Thoracic aorta (tissue), 2 donors: ENCODE data around the gene PEAK3. TPM values are rescaled to one million over a fixed set of nuclear protein-coding genes. Genes with fewer than 3 reads are reported as not detected.

Experiments
- ATAC-seq: fragments of 150-250 bp; one replicate; pipeline ENCODE4 v1.8.0; 2017; ENCODE audit warnings: low read depth; ENCODE audit not compliant: insufficient number of reproducible peaks, low FRiP score
- DNase-seq: peaks from one replicate; pipeline ENCODE4 v3.0.0-alpha.2; 2020; ENCODE audit warnings: low spot score
- H3K27ac ChIP-seq, 2 donors: fragments of 200-600 bp; sonication (generic); 1 replicate in 1 of 2; 2 replicates in 1 of 2; pipeline ENCODE4 v1.5.1; 2016; ENCODE audit warnings: mild to moderate bottlenecking in 2 of 2, moderate library complexity in 2 of 2
- H3K27me3 ChIP-seq: fragments of 200-600 bp; sonication (generic); replicated peaks from 2 replicates; pipeline ENCODE4 v1.6.0; 2016; ENCODE audit warnings: mild to moderate bottlenecking; ENCODE audit not compliant: insufficient read depth
- H3K36me3 ChIP-seq: fragments of 200-600 bp; sonication (generic); one replicate; pipeline ENCODE4 v1.5.1; 2016
- H3K4me1 ChIP-seq, 2 donors: fragments of 200-600 bp; sonication (generic); 1 replicate in 1 of 2; 2 replicates in 1 of 2; pipeline versions ENCODE4 v1.5.1 to v1.6.0; 2016; ENCODE audit warnings: low read depth in 2 of 2, mild to moderate bottlenecking in 1 of 2; ENCODE audit not compliant: control insufficient read depth in 1 of 2
- H3K4me3 ChIP-seq: fragments of 200-600 bp; sonication (generic); 2 replicates; pipeline ENCODE4 v1.5.1; 2016; ENCODE audit warnings: mild to moderate bottlenecking
- H3K9me3 ChIP-seq: fragments of 200-600 bp; sonication (generic); 2 replicates; pipeline ENCODE4 v1.5.1; 2016
- CTCF ChIP-seq: fragments of 200-600 bp; sonication (generic); IDR thresholded peaks from one replicate; pipeline ENCODE4 v1.5.1; 2019; ENCODE audit warnings: antibody characterized with exemption
- total RNA-seq, 2 donors: library from RNA; depleted of rRNA; stranded (reverse); fragments of >200 nt; gene quantifications; one replicate each; pipeline versions ENCODE4 v1.1.0 to v1.2.3, GENCODE V29; 2016

Gene PEAK3
- total RNA-seq, 2 donors from 2014 or later: 1.2 to 3.0 TPM

GRCh38 chr19:2268861-2269243 is 13.1 kb downstream of the PEAK3 start:
- no peak for ATAC-seq
- TF ChIP-seq CTCF: no peak
- Histone ChIP-seq H3K4me3 (peak overlapping the region; percentile 100), H3K9me3 (no peaks in the 10 kb centered on the region), H3K36me3 (peaks cover 20% of the 10 kb centered on the region), H3K27ac (no peak overlapping the region), H3K4me1 (peaks cover 45 to 55% of the 10 kb centered on the region in 2 donors), H3K27me3 (no peaks in the 10 kb centered on the region)
- no peak for DNase-seq

- no peak overlapping the region for H3K27ac ChIP-seq
- H3K36me3 ChIP-seq: peaks cover 20% of the 10 kb centered on the region
- ATAC-seq (no peak), DNase-seq (no peak)
- peaks cover 41 to 51% of the 10 kb centered on the region in 2 donors for H3K4me1 ChIP-seq
- H3K9me3 ChIP-seq: no peaks in the 10 kb centered on the region
- H3K4me3 ChIP-seq: peak overlapping the region; percentile 100
- H3K27me3 ChIP-seq: no peaks in the 10 kb centered on the region
- TF ChIP-seq CTCF: no peak
Observed at GRCh38 chr19:2268480-2268830, 13.5 kb downstream of the PEAK3 start.

GRCh38 chr19:2266183-2266993 is 15.6 kb downstream of the PEAK3 start:
- Histone ChIP-seq H3K9me3 (no peaks in the 10 kb centered on the region), H3K4me3 (peak overlapping the region; percentile 47), H3K4me1 (peaks cover 21 to 32% of the 10 kb centered on the region in 2 donors), H3K27ac (peak overlapping the region; percentile 47 to 77), H3K36me3 (peaks cover 2% of the 10 kb centered on the region), H3K27me3 (no peaks in the 10 kb centered on the region)
- no peak for TF ChIP-seq CTCF
- no peak for ATAC-seq
- peak; percentile 60 for DNase-seq

- H3K27ac ChIP-seq: no peak overlapping the region
- ATAC-seq: no peak
- no peak for DNase-seq
- H3K27me3 ChIP-seq: no peaks in the 10 kb centered on the region
- no peaks in the 10 kb centered on the region for H3K36me3 ChIP-seq
- no peak overlapping the region for H3K4me3 ChIP-seq
- peak; percentile 30 for TF ChIP-seq CTCF
- H3K4me1 ChIP-seq: peaks cover 3 to 7% of the 10 kb centered on the region in 2 donors
- no peaks in the 10 kb centered on the region for H3K9me3 ChIP-seq
Observed at GRCh38 chr19:2261438-2262172, 20.4 kb downstream of the PEAK3 start.

- Histone ChIP-seq H3K9me3 (no peaks in the 10 kb centered on the region), H3K4me1 (no peaks in the 10 kb centered on the region), H3K27me3 (no peaks in the 10 kb centered on the region), H3K4me3 (no peak overlapping the region), H3K27ac (no peak overlapping the region), H3K36me3 (no peaks in the 10 kb centered on the region)
- TF ChIP-seq CTCF: no peak
- ATAC-seq (no peak), DNase-seq (no peak)
Observed at GRCh38 chr19:2260341-2260805, 21.6 kb downstream of the PEAK3 start.
